ENCODE results near the gene FAM151B.

DNA sequence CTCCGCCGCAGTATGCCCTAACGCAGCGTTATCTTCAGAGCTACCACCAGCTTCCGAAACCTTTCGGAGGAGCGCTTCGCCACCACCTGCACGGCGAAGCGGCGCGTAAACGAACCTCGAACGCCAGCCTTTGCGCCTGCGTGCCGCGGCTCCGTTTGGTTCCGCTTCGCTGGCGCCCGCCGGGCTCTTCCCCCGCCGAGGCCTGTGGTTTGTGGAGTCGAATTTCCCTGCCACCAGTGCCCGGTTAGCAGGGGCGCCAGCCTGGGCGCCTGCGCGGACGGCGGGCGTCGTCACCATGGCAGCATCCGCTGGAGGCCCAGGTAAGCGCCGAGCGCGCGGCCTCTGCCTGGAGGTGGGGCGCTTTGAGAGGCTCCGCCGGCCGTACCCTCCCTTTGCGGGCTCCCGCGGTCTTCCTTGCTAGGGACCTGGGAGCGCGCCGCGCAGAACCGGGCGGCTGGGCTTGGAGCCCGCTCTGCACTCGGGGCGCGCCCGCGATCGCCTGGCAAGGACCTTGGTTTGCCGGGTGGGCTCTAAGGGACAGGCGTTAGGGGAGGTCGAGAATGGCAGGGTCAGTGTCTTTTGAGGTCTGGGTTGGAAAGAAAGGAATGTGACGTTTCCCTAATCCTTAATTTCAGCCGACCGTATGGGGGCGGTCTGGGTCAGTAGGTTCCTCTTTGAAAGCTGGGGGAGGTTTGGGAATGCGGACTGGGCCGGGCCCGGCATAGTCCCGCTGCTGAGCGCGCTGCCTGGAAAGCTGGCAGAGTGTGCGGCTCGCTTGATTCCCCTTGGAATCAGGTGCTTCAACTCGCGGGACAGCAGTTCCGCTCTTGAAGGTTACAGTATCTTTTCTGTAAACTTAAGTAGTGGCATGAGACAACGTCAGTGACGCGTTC is at the start of gene FAM151B:
- TF ChIP-seq POLR2A (IDR thresholded peaks at IDR 0.05), result peak; percentile 68 to 89 (median 87)
- TF ChIP-seq, protein P1, sequence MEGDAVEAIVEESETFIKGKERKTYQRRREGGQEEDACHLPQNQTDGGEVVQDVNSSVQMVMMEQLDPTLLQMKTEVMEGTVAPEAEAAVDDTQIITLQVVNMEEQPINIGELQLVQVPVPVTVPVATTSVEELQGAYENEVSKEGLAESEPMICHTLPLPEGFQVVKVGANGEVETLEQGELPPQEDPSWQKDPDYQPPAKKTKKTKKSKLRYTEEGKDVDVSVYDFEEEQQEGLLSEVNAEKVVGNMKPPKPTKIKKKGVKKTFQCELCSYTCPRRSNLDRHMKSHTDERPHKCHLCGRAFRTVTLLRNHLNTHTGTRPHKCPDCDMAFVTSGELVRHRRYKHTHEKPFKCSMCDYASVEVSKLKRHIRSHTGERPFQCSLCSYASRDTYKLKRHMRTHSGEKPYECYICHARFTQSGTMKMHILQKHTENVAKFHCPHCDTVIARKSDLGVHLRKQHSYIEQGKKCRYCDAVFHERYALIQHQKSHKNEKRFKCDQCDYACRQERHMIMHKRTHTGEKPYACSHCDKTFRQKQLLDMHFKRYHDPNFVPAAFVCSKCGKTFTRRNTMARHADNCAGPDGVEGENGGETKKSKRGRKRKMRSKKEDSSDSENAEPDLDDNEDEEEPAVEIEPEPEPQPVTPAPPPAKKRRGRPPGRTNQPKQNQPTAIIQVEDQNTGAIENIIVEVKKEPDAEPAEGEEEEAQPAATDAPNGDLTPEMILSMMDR (IDR thresholded peaks at IDR 0.05), result peak in 4 of 7 experiments; percentile 19 to 42 (median 30)

Data from body of pancreas (tissue), 4 donors.